Kidney glomerular epithelial cell (primary cell): ENCODE data around the gene PITPNB.
A peak's percentile ranks its signal among the peaks of the same experiment; 100 is the strongest.

Experiments used
- DNase-seq: peaks from one replicate; lab custom pipeline; 2025; lab: John Stamatoyannopoulos, UW

Gene PITPNB

GRCh38 chr22:27880778-27881394 is 38.2 kb downstream of the PITPNB start:
- DNase-seq, result peak; percentile 63

GRCh38 chr22:27879923-27880322 is 39.1 kb downstream of the PITPNB start:
- DNase-seq, result peak; percentile 45

GRCh38 chr22:27878541-27878940 is 40.5 kb downstream of the PITPNB start:
- DNase-seq, result no peak

- no peak for DNase-seq
These were observed 41.6 kb downstream of the PITPNB start for GRCh38 chr22:27877501-27877900.

GRCh38 chr22:27876684-27877083 is 42.4 kb downstream of the PITPNB start:
- no peak for DNase-seq

GRCh38 chr22:27875951-27876350 is 43.1 kb downstream of the PITPNB start:
- DNase-seq, result no peak

GRCh38 chr22:27874764-27875163 is 44.3 kb downstream of the PITPNB start:
- DNase-seq, result no peak

- DNase-seq, result no peak
These were observed 44.9 kb downstream of the PITPNB start for GRCh38 chr22:27874185-27874584.

- DNase-seq, result no peak
These were observed 45.6 kb downstream of the PITPNB start for GRCh38 chr22:27873472-27873871.

GRCh38 chr22:27872488-27872887 is 46.6 kb downstream of the PITPNB start:
- no peak for DNase-seq

GRCh38 chr22:27871306-27872014 is 47.6 kb downstream of the PITPNB start:
- no peak for DNase-seq

GRCh38 chr22:27870234-27871191 is 48.5 kb downstream of the PITPNB start:
- DNase-seq, result no peak

- no peak for DNase-seq
These were observed 50.2 kb downstream of the PITPNB start for GRCh38 chr22:27868732-27869282.

GRCh38 chr22:27867953-27868731 is 50.9 kb downstream of the PITPNB start:
- no peak for DNase-seq

GRCh38 chr22:27867085-27867952 is 51.7 kb downstream of the PITPNB start:
- DNase-seq, result no peak

GRCh38 chr22:27866135-27867084 is 52.6 kb downstream of the PITPNB start:
- DNase-seq, result no peak

- DNase-seq, result no peak
These were observed 53.6 kb downstream of the PITPNB start for GRCh38 chr22:27865496-27865895.

GRCh38 chr22:27863556-27863955 is 55.5 kb downstream of the PITPNB start:
- no peak for DNase-seq

- DNase-seq, result no peak
These were observed 56.1 kb downstream of the PITPNB start for GRCh38 chr22:27863001-27863400.
